WTC11 (cell line): ENCODE measurements around the gene MPEG1. TPM values are rescaled to one million over a fixed set of nuclear protein-coding genes. Genes with fewer than 3 reads are reported as not detected.

Source experiments
- AR ChIP-seq: fragments of 250-450 bp; sonication (Bioruptor Pico); IDR thresholded peaks from 2 replicates; pipeline ENCODE4 v1.9.0; 2021; ENCODE audit warnings: mild to moderate bottlenecking
- ATF6 ChIP-seq: sonication (generic); formaldehyde crosslinking; IDR thresholded peaks from 2 replicates; pipeline ENCODE4 v1.8.1; 2023; ENCODE audit warnings: mild to moderate bottlenecking, missing genetic modification reagents
- E2F4 ChIP-seq: sonication (generic); formaldehyde crosslinking; IDR thresholded peaks from 2 replicates; pipeline ENCODE4 v1.8.1; 2022; ENCODE audit warnings: low read depth, mild to moderate bottlenecking, moderate library complexity, missing genetic modification reagents, borderline replicate concordance
- ESRRA ChIP-seq: sonication (generic); formaldehyde crosslinking; IDR thresholded peaks from 2 replicates; pipeline ENCODE4 v1.8.1; 2022; ENCODE audit warnings: mild to moderate bottlenecking, missing genetic modification reagents, borderline replicate concordance
- FOXJ3 ChIP-seq: sonication (generic); formaldehyde crosslinking; IDR thresholded peaks from 2 replicates; pipeline ENCODE4 v1.9.0; 2021; ENCODE audit warnings: missing genetic modification reagents, mild to moderate bottlenecking, borderline replicate concordance
- FOXP4 ChIP-seq: sonication (generic); formaldehyde crosslinking; IDR thresholded peaks from 2 replicates; pipeline ENCODE4 v1.8.0; 2022; ENCODE audit warnings: mild to moderate bottlenecking, missing genetic modification reagents
- HMGXB4 ChIP-seq: sonication (generic); formaldehyde crosslinking; IDR thresholded peaks from 2 replicates; pipeline ENCODE4 v1.8.1; 2023; ENCODE audit warnings: mild to moderate bottlenecking, moderate library complexity, missing genetic modification reagents
- NR2C2 ChIP-seq: sonication (generic); formaldehyde crosslinking; IDR thresholded peaks from 2 replicates; pipeline ENCODE4 v1.8.0; 2022; ENCODE audit warnings: mild to moderate bottlenecking, missing genetic modification reagents
- RELA ChIP-seq: sonication (generic); formaldehyde crosslinking; IDR thresholded peaks from 2 replicates; pipeline ENCODE4 v1.8.1; 2022; ENCODE audit warnings: missing genetic modification reagents, mild to moderate bottlenecking, borderline replicate concordance
- SMAD4 ChIP-seq: sonication (generic); formaldehyde crosslinking; IDR thresholded peaks from 2 replicates; pipeline ENCODE4 v1.8.0; 2022; ENCODE audit warnings: mild to moderate bottlenecking, missing genetic modification reagents
- STAT6 ChIP-seq: sonication (generic); formaldehyde crosslinking; conservative IDR thresholded peaks from 2 replicates; pipeline ENCODE4 v1.8.1; 2023; ENCODE audit warnings: mild to moderate bottlenecking, low read depth, missing genetic modification reagents, moderate library complexity
- TCF7 ChIP-seq: sonication (generic); formaldehyde crosslinking; IDR thresholded peaks from 2 replicates; pipeline ENCODE4 v1.8.0; 2022; ENCODE audit warnings: mild to moderate bottlenecking, low read depth, missing genetic modification reagents, moderate library complexity
- TEAD4 ChIP-seq: sonication (generic); formaldehyde crosslinking; IDR thresholded peaks from 2 replicates; pipeline ENCODE4 v1.8.0; 2022; ENCODE audit warnings: mild to moderate bottlenecking, missing genetic modification reagents
- TP53 ChIP-seq: sonication (generic); formaldehyde crosslinking; IDR thresholded peaks from 2 replicates; pipeline ENCODE4 v1.8.1; 2023; ENCODE audit warnings: mild to moderate bottlenecking, missing genetic modification reagents
- ZMAT4 ChIP-seq: fragments of 250-450 bp; sonication (Bioruptor Pico); IDR thresholded peaks from 2 replicates; pipeline ENCODE4 v1.9.0; 2021; ENCODE audit warnings: mild to moderate bottlenecking
- ZNF317 ChIP-seq: sonication (generic); formaldehyde crosslinking; IDR thresholded peaks from 2 replicates; pipeline ENCODE4 v1.8.1; 2023; ENCODE audit warnings: low read depth, mild to moderate bottlenecking, moderate library complexity, missing genetic modification reagents, borderline replicate concordance
- total RNA-seq: library from RNA; stranded (reverse); gene quantifications from 3 replicates; pipeline ENCODE4 v1.2.3, GENCODE V29; 2021
- TF ChIP-seq, protein P1 (sequence below): sonication (generic); formaldehyde crosslinking; IDR thresholded peaks from 2 replicates; pipeline ENCODE4 v1.8.1; 2022; ENCODE audit warnings: mild to moderate bottlenecking, moderate library complexity, missing genetic modification reagents
- TF ChIP-seq, protein P2 (sequence below): sonication (generic); formaldehyde crosslinking; IDR thresholded peaks from 2 replicates; pipeline ENCODE4 v1.8.0; 2022; ENCODE audit warnings: missing genetic modification reagents

Gene MPEG1
- total RNA-seq, 1 experiment from 2014 or later, result 0.09 TPM

GRCh38 chr11:59171508-59172322, 41.0 kb downstream of the MPEG1 start, which contains the start of gene DTX4 (continued):
- TF ChIP-seq FOXP4 (CRISPR knock-in tag) (peak; percentile 67; the same call in 1 of the 2 replicates), FOXJ3 (CRISPR knock-in tag) (no peak), ESRRA (no peak), TEAD4 (CRISPR knock-in tag) (no peak), TCF7 (peak; percentile 62; the same call in 1 of the 2 replicates), SMAD4 (CRISPR knock-in tag) (no peak), ZNF317 (CRISPR knock-in tag) (no peak), RELA (CRISPR knock-in tag) (no peak; the same call in 1 of the 2 replicates), AR (CRISPR knock-in tag) (no peak; the same call in 1 of the 2 replicates), NR2C2 (CRISPR knock-in tag) (no peak), STAT6 (CRISPR knock-in tag) (no peak), ZMAT4 (CRISPR knock-in tag) (no peak), HMGXB4 (peak; percentile 79), TP53 (CRISPR knock-in tag) (0 out of 2 replicates have a peak, but pooled peaks have one; percentile 32), ATF6 (CRISPR knock-in tag) (no peak), E2F4 (CRISPR knock-in tag) (no peak)
- TF ChIP-seq, protein P1, sequence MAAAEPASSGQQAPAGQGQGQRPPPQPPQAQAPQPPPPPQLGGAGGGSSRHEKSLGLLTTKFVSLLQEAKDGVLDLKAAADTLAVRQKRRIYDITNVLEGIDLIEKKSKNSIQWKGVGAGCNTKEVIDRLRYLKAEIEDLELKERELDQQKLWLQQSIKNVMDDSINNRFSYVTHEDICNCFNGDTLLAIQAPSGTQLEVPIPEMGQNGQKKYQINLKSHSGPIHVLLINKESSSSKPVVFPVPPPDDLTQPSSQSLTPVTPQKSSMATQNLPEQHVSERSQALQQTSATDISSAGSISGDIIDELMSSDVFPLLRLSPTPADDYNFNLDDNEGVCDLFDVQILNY (CRISPR knock-in tag), result no peak
- TF ChIP-seq, protein P2, sequence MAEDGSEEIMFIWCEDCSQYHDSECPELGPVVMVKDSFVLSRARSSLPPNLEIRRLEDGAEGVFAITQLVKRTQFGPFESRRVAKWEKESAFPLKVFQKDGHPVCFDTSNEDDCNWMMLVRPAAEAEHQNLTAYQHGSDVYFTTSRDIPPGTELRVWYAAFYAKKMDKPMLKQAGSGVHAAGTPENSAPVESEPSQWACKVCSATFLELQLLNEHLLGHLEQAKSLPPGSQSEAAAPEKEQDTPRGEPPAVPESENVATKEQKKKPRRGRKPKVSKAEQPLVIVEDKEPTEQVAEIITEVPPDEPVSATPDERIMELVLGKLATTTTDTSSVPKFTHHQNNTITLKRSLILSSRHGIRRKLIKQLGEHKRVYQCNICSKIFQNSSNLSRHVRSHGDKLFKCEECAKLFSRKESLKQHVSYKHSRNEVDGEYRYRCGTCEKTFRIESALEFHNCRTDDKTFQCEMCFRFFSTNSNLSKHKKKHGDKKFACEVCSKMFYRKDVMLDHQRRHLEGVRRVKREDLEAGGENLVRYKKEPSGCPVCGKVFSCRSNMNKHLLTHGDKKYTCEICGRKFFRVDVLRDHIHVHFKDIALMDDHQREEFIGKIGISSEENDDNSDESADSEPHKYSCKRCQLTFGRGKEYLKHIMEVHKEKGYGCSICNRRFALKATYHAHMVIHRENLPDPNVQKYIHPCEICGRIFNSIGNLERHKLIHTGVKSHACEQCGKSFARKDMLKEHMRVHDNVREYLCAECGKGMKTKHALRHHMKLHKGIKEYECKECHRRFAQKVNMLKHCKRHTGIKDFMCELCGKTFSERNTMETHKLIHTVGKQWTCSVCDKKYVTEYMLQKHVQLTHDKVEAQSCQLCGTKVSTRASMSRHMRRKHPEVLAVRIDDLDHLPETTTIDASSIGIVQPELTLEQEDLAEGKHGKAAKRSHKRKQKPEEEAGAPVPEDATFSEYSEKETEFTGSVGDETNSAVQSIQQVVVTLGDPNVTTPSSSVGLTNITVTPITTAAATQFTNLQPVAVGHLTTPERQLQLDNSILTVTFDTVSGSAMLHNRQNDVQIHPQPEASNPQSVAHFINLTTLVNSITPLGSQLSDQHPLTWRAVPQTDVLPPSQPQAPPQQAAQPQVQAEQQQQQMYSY (CRISPR knock-in tag), result no peak
